RWPE1 (cell line): ENCODE measurements around the gene HES2.
"Not testable (repeated sequence)": the region's sequence is repeated elsewhere in the genome, so short reads cannot be mapped to it uniquely, and the experiment has no call there.

Source experiments
- CTCF ChIA-PET: fragments of 350-600 bp; sonication (Branson Sonifier 250); formaldehyde crosslinking; extraction: SDS; loops from one replicate; lab custom pipeline; 2021; lab: Yijun Ruan, JAX
- POLR2A ChIA-PET: fragments of 400-600 bp; formaldehyde crosslinking; extraction: SDS; loops from one replicate; lab custom pipeline; 2020; ENCODE audit warnings: antibody characterized with exemption; ENCODE audit not compliant: low non-redundant PET; lab: Yijun Ruan, JAX
- DNase-seq: peaks from one replicate; pipeline ENCODE4 v3.0.0; 2012; ENCODE audit warnings: low spot score
- H3K27ac ChIP-seq: fragments of 450-650 bp; 2 replicates; pipeline ENCODE4 v1.5.1; 2017
- TF ChIP-seq, protein P1 (sequence below): fragments of 450-650 bp; conservative IDR thresholded peaks from 2 replicates; pipeline ENCODE4 v1.5.1; 2017; ENCODE audit warnings: low read depth, mild to moderate bottlenecking

Gene HES2

DNA sequence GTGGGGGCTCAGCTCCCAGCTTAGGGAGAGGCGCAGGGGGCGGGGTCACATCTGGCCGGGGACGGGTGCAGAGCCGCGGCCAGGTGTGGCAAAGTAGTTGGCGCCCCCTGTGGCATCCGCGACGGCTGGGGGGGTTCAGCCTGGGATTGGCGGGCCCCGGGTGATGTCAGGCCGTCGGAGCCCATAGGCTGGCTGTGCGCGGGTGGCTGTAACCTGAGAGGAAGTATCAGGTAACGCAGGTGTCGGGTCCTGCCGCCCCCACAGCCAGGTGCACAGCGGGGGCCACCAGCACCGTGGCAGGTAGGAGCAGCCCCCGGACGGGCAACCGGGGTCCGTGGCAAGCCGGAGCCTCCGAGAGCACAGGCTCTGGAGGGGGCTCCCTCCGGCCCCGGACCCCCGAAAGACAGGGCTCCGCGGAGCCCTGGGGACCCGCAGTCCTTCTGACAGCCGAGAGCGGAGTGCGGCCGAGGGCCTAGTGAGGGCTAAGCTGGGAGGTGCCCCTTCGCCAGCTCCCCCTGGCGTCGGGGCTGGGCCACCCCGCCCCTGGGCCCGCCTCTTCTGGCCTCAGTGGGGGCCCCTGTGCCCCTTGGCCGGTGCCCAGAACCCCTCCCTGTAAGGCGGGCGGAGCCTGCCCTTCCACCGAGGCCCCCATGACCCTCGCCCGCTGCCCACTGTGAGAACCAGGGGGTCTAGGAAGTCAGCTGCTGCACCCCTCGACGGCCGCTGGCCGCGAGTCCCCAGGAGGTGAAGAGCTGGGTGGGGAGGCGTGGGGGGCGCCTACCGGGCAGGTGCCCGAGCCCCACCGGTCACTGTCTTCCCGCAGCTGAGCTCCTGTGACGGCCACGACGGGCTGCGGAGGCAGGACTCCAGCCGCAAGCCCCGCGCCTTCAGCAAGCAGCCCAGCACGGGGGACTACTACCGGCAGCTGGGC, 28.4 kb upstream of the HES2 start:
- CTCF ChIA-PET = interaction anchor here (0.7 to 4.1 kb wide), 3 partner anchors 10 to 81 kb away, joined by 3 to 14 read pairs (median 5); no protein-coding TSS in a partner anchor
- TF ChIP-seq, protein P1, sequence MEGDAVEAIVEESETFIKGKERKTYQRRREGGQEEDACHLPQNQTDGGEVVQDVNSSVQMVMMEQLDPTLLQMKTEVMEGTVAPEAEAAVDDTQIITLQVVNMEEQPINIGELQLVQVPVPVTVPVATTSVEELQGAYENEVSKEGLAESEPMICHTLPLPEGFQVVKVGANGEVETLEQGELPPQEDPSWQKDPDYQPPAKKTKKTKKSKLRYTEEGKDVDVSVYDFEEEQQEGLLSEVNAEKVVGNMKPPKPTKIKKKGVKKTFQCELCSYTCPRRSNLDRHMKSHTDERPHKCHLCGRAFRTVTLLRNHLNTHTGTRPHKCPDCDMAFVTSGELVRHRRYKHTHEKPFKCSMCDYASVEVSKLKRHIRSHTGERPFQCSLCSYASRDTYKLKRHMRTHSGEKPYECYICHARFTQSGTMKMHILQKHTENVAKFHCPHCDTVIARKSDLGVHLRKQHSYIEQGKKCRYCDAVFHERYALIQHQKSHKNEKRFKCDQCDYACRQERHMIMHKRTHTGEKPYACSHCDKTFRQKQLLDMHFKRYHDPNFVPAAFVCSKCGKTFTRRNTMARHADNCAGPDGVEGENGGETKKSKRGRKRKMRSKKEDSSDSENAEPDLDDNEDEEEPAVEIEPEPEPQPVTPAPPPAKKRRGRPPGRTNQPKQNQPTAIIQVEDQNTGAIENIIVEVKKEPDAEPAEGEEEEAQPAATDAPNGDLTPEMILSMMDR = no peak

DNA sequence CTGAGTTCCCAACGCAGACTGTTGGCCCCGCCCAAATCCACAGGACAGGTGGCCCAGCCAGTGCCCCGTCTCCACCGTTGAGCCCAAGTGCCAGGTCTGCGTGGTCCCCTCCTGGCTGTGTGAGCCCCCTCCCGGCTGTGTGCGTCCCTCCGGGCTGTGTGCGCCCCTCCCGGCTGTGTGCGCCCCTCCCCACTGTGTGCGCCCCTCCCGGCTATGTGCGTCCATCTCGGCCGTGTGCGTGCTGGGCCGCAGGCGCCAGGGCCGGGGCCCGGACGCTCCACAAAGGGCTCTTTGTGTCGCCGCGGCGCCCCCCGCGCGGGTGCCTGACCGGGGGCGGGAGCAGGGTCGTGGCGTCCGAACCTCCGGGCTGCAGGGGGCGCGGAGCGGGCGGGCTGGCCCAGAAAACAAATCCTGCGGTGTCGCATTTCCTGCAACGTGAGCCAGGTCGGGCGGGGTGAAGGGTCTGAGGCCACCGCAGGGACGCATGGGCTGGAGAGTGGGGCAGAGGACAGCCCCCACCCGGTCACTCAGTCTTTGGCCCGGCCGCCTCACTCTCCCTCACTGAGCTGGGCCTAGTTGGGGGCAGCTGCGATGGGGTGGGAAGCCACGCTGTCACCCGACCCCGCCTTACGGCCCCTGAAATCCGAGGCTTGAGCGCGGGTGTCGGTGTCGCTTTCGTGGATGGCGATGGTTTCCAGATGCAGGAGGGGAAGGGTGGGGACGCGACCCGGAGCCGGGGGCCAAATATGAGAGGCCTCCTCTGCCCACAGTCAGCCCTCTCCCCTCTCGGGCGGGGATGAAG, 27.5 kb upstream of the HES2 start:
- no peak for DNase-seq
- ChIA-PET CTCF (interaction anchor here (4.1 kb wide), 1 partner anchor 9 kb away, joined by 14 read pairs; no protein-coding TSS in a partner anchor), POLR2A (no interaction called here)
- no peak overlapping the region for H3K27ac ChIP-seq
- TF ChIP-seq, protein P1 = no peak

More for the DNA sequence above, 28.4 kb upstream of the HES2 start:
- POLR2A ChIA-PET = no interaction called here
- DNase-seq = no peak
- H3K27ac ChIP-seq = no peak overlapping the region

DNA sequence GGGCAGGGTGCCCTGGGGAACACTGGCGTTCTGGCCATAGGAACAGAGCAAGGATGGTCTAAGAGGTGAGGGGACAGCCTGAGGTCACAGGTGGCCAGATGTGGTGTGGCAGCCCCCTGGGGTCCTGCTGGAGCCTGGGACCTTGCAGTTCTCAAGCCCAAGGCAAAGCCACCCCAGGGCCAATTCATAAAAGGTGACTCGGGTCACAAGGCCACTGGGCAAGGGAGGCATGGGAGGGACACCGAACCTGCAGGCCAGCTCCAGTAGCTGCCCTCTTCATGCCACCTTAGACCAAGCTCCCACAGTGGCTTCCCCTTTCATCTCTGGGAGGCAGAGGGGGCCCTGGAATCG, 26.9 kb upstream of the HES2 start:
- ChIA-PET POLR2A (no interaction called here), CTCF (interaction anchor here (0.5 to 4.1 kb wide), 2 partner anchors 9 to 84 kb away, joined by 3 to 14 read pairs; no protein-coding TSS in a partner anchor)
- TF ChIP-seq, protein P1 = no peak
- H3K27ac ChIP-seq = no peak overlapping the region
- DNase-seq = no peak

DNA sequence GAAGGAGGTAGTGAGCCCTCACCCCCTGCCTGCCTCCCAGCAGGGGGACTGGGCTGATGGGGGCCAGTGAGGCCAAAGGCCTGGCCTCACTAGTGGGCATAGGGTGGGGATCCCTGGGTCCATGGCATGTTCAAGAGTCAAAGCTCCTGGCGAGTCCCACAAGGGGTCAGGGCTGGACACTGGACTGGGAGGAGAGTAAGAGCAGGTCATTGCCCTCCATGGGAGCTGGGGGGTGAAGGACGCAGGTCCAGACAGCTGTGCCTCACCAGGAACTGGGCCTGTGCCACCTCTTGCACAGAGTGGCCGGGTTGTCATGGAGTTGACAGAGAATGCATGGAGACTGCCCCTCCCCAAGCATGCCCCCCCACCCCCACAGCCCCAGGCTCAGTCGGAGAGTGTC, 26.2 kb upstream of the HES2 start:
- CTCF ChIA-PET = interaction anchor here (0.7 kb wide), 2 partner anchors 43 to 829 kb away, joined by 3 to 4 read pairs; no protein-coding TSS in a partner anchor
- H3K27ac ChIP-seq, DNase-seq, POLR2A ChIA-PET: not testable (repeated sequence)

DNA sequence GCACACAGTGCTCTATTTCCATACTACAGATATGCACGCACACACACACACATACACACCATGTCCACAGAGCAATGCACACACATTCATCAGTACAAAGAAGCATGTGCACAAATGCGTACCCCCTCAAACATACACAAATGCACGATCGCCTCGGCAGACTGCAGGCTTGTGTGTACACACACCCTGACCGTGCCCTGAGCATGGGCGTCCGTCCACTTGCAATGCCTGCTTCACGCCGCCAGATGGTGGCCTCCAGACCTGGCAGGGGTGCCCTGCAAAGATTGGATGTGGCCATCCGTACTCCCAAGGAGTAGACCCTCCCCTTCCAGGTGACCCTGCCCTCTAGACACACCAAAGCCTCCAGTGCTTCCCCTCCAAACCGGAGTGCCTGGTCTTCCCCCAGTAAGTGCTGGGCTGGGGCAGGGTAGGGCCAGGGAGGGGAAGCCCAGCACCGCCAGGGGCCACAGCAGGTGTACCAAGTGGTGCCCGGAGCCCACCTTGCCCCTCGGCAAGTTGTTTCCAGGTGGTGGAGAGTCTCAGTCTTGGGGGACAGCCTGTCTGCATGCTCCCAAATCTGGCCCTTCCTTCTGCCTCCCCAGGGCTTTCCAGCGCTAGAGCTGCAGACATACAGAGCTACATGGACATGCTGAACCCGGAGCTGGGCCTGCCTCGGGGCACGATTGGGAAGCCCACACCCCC, 25.5 kb upstream of the HES2 start:
- no peak overlapping the region for H3K27ac ChIP-seq
- ChIA-PET POLR2A (no interaction called here), CTCF (interaction anchor here (0.7 kb wide), 1 partner anchor 44 kb away, joined by 4 read pairs; no protein-coding TSS in a partner anchor)
- DNase-seq = no peak
- TF ChIP-seq, protein P1 = no peak

DNA sequence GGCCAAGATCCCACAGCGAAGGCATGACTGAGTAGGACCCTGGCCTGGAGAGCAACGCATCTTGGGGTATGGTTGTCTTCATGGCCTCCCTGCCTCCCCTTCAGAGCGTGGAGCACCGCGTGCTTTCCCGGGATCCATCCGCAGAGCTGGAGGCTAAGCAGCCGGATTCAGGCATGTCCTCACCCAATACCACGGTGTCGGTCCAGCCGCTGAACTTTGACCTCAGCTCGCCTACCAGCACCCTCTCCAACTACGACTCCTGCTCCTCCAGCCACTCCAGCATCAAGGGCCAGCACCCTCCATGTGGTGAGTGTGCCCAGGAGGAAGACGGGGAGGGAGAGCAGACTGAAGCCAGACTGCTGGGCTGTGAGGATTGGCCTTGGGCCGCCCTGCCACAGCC, 24.7 kb upstream of the HES2 start:
- TF ChIP-seq, protein P1 = no peak
- POLR2A ChIA-PET = no interaction called here
- CTCF ChIA-PET = no interaction called here
- no peak overlapping the region for H3K27ac ChIP-seq
- DNase-seq = no peak
